GF-D8 (cell line): ENCODE data around the gene PEPD.

Experiments
- DNase-seq: peaks from one replicate; lab custom pipeline; 2025; lab: John Stamatoyannopoulos, UW

The PEPD gene

DNA sequence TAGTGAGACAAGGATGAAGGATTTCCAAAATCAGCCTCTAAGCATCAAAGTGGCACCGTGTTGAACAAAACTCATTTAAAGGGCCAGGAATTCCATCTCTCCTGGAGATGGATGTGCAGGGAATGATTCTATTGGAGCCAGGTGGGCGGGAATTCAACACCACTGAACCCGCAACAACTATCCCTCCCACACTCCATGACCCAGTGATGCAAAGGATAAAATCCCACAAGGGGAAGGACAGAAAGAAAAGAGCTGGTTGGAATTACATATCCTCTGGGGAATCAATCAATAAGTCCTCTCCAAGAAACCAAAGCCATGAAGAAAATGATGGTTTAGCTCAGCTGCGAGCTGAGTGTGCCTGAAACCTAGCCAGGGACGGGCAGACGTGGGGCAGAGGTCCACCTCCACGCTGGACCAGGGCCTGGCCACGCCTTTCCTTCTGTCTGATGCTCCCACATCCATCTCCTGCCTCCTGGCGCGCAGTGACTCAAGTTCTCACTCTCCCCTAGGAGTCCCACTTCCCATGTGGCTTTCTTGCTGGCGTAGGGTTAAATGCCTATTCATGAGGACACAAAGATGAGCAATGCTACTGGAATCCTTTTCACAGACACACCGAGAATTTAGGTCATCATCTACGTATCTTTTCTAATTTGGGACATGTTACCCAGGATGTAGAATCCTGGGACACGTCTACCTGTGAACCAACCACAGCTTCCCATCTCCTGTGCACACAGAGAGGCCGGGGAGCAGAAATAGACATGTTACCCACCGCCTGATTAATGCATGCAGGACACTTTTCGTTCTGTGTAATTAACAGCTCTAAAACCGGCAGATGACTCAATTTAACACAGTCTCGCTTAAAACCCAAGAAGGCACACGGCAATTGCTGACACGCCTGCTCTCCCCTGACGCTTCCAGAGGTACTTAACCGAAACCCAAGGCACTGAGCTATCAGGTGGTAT is 48.6 kb downstream of the PEPD start:
- DNase-seq: no peak

DNA sequence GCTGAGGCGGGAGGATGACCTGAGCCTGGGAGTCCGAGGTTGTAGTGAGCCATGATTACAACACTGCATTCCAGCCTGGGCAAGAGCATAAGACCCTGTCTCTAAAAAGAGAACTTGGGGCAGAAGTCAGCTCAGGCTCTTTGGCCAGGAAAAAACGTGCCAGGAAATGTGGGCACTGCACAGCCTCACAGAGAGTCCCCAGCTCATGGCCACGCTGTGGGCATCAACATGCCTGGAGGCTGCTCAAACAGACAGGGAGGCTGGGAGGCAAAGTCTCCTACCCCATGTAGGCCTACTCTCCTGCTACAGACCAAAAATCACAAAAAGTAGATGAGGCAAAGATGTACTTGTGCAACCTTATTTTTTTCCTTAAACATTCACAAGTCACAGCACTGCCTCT is 49.4 kb downstream of the PEPD start:
- no peak for DNase-seq

DNA sequence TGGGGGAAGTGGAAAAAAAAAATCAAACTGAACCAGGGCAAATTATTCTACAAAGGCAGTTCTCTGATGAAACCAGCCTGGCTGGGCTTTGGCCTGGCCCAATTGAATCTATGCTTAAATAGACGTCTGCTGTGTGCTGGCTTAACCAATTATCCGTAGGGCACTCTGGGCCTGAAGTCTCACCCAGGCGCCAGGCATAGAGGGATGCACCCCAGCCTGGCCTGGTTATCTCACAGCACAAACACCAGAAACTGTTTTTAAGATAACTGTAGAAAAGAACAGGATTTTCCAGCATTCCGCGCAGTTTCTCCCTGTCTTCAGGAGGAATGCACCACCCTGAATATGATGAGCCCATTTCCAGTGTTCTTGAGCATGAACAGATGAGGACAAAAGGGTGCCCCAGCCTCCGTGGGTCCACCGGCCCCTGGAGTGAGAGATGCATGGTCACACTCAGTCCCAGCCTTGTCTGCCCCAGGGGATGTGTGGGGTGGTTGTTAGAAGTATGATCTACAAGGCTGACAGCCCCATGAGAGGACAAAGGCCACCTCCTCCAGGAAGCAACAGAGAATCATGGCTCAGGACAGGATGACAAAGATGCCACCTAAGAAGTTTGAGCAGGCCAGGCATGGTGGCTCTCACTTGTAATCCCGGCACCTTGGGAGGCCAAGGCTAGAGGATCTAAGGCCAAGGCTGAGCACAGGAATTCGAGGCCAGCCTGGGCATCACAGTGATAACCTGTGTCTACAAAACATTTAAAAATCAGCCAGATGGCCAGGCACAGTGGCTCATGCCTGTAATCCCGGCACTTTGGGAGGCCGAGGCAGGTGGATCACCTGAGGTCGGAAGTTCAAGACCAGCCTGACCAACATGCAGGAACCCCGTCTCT is 50.2 kb downstream of the PEPD start:
- no peak for DNase-seq

DNA sequence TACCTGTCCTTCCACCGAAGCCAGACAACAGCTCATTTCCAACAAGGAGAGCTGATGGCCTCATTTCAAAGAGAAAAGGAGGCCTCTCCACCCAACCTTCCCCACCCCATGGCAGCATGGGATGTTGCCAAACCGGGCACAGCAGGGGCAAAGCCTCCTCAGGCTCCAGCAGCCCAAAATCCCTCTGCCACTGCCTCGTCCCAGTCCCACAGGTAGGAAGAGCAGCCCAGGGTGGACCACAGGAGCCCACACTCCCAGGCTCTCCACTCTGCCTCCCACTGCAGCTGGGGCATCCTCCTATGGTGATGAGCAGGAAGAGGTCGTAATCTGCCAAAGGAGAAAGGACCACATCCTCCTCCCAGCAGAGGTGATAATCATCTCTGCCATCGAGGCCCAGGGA is 50.9 kb downstream of the PEPD start:
- no peak for DNase-seq

DNA sequence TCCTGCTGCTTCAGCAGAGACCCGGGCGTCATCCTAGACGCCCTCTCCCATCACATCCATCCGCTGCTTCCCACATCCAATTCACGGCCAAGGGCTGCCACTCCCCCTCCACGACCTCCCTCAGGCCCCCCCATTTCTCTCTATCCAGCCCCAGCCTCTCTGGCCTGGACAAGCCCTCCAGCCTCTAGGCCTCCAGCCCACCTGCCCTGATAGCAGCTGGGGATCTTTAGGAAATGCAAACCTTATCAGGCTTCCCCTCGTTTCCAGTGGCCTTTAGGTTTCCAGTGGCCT is 51.6 kb downstream of the PEPD start:
- DNase-seq: no peak

DNA sequence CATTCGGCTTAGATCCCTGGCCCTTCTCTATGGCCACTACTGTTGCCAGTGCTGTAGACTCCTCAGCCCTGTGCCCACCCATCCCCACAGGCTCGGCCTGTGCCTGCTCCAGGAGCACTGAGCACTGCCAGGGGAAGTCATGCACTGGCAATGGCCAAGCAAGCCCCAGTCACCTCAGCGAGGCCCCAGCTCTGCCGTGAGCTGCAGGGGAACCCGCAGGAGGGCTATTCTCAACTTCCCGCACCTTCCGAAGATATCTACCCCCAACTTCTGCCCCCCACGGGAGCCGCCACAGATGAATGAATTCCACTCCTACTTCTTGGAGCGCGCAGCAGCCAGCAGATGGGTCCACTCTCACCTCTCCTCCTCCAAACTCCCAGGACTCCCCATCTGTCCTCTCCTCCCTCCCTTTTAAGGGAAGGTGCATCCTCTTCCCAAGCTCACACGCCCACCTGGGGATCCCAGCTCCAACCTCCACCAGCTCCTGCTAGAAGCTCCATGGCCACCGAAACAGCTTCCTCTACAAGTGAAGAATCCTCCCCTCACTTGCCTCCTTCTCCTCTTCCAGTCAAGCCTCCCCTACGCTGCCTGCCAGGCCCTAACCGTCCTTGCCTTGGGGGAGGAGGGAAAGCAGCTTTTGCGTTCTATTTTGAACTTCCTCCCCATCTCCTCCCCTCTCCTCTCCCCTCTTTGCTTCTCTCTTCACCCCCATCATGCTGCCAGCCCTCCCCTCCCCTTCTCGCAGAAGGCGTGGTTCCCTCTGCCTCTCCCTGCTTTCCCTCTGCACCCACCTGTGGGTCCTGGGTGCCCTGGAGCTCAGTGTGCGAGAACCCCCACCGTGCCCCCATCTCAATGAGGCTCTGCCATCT is 52.2 kb downstream of the PEPD start:
- DNase-seq: no peak

DNA sequence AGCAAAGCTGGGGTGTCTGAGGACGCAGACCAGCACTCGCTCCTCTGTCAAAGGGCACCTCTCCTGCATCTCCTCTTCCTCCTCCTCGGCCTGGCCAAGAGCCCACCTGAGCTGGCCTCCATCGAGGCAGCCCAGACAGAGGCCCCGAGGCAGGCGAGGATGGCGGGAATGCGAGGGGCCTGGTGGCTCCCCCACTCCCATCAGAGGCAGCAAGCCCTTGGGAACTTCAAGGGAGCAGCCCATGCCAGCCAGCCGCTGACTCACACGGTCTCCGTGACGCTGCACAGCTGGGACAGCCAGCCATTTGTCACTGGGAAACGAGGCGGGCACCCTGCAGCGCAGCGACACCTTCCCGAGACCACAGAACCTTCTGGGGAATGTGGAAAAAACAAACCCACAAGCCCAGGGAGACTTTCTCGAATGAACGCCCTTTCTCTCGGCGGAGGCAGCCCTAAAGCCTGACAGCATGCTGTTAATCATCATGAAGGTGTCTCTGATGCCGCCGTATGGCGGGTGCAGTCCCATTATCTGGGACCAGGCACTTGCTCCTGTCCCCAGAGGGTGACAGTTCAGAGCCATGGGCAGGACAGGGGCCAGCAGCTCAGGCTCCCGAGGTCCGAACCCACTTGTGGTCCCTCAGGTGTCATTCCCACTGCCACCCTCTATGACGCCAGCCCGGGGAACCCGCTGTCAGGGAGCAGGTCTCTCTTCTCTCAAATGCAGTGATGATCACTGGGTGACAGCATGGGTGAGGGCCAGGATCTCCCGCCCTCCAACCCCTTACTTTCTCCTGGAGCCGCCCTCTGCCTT is 53.0 kb downstream of the PEPD start:
- DNase-seq: no peak

DNA sequence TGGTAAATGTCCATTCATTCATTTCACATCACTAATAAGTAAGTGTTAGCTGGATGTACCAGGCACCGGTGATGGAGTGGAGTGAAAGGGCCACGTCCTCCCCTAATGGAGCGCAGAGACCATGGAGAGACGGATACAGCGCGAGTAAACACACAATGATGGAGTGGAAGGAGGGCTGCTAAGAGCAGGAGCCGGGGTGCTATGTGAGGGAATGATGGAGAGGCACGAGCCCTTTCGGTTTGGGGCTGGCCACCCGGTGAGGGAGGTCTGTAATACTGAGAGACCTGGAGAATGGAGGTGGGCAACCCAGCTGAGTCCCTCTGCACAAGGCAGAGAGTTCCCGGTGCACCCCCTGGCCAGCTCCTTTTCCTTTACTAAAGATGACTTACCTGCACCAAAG is 53.7 kb downstream of the PEPD start:
- DNase-seq: no peak

DNA sequence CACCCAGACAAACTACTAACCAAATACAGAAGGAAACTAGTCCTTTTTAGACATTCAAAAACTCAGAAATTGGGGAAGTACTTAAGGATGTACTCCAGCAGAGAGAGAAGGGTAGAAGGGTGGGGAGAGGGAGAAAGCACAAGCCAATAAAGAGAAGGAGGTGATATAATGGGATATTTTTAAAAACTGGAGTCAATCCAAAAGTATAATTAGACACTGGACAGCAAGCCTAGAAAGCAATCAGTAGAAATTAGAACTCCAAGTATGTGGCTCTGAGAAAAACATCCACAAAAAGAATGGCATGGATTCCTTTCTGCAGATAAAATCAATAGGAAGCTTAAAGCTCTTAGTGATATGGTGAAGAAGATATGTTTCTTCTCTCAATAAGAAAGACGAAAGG is 55.8 kb downstream of the PEPD start:
- DNase-seq: no peak

DNA sequence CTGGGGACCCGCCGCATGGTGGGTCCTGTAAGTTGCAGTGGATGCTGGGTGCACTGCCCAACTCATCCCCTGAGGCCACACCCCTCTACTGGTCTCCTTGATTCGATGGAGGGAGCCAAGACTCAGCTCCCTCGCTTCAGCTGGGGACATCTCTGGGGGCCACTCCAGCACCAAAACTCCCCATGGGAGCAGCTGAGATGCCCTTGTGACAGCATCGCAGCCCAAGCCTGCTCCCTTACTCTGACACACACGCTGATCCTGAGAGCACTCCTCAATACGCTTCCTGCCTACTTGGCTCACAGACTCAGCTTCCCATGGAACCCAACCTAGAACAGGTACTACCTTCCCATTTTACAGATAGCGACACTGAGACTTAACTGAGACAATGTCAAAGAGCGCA is 56.2 kb downstream of the PEPD start:
- no peak for DNase-seq

DNA sequence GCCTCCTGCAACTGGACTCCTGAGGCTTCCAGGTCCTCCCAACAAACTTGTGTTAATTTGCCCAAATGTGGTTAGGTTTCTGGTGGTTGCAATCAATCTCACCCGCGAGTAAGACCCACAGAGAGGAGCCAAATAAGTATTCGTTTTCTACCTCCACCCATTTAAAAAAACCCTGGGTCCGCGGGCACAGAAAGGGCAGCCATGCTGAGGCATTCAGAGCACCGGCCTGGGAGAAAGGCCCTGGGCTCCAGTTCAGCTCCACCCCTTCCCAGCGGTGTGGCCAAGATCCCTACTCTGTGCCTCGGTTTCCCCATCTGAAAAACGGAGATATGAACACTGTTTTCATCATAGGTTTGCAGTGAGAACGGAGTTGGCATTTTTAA is 56.9 kb downstream of the PEPD start:
- DNase-seq: no peak

DNA sequence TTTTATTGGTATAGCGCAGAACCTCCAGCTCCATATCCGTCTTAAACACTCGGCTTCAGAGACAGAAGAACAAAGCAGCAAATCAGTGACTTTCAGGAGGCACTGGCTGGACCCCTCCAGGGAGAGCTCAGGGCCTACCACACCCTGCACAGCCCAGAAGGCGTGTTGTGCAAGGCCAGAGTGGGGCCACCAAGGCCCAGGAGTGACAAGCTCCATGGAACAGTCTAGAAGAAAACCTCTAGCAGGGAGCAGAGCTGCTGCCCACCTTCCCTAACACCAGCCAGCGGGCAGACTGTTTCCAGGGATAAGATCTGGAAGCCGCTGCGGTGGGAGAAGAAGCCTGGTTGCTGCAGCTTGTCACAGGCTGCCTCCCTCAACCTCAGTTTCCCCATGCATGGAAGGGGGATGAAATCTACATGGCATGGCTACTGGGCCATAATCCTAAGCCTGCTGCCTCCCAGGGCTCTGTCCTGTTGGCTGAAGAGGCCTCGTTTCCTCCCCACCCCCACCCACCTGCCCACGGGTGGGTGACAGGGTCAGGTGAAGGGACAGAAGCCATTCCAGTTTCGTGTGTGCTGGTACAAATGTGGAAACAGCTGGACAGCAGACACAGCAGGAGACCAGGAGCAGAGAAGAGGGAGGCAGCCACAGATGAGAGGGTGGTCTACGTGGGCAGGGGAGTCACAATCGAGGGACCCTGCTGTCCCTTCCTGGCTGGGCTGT is 57.4 kb downstream of the PEPD start:
- no peak for DNase-seq

DNA sequence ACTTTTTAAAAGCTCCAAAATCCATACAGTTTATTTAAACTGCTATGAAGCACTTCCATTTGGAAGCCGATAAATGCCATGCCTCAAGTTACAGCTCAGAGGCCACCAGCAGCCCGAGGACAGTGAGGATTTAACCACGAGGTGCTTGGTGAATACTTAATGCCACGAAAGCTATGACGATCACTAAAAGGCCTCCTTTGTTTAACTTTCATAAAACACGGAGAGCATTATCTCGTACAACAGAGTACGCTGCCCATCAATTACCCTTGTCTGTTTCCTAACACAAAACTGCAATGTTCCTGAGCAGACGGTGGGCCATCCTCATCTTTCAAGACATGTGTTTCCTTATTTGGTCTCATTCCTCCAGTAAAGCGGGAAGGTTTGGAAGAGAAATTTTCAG is 58.4 kb downstream of the PEPD start:
- no peak for DNase-seq

DNA sequence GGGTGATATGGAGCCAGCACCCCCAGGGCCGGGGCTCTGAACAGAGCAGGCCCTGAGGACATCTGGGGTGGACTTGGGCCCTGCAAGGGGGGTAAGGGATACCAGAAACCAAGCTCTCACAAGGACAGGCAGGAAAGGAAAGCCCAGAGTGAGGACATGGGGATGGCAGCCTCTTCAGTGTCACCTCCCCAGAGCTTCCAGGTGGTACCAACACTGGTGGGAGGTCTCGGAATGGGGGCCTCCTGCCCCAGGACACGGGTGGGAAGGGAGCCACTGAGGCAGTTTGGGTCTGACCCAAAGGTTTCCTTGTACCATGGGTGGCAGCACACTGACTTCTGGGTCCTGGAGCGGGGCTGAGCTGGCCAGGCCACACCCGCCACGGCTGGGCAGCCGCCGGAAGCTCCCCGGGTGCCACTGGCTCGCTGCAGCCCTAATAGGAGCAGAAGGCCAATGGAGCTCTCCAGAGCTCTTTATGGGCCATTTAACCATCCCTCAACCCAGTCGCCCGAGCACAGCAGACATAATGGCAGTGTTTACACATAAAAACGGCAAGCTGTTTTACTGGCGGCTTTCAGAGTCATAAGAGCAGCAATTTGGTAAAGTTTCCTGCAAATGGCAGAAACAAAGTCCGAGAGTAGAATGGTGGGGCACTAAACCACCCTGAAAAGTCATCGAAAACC is 59.3 kb downstream of the PEPD start:
- no peak for DNase-seq

DNA sequence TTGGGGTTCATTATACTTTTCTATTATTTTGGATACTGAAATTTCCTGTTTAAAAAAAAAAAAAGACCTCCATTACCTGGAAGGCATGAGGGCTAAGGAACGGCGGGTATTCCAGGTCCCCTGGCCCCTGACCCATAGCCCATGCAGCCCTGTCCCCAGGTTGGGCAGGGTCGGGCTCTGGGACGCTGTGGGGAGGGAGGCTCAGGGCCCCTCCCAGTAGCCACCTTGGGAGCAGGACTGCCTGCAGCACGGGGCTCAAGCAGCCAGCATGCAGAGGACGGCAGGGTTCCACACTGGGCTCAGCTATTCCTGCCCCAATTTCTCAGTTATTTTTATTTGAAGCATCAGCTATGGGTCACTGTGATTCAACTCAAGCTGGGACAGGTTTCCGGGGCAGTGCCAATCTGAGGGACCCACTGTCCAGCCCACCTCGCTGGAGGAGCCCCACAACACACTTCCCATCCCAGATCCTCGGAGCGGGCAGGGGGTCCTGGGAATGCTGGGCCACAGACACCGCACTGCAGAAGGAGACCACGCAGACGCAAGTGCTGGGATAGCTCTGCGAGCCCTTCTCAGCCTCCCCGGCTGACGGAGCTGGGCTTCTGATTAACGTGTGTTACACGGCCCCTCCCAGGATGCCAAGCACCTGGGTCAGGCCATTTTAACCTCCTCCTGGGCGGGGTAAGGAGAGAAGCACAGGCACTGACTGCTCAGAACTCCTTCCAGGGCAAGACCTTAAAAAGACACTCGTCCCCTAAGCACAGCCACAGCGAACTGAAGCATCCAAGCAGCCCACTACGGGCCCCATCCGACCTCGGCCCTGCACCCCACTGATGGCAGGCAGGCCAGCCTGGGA is 60.1 kb downstream of the PEPD start:
- DNase-seq: no peak

DNA sequence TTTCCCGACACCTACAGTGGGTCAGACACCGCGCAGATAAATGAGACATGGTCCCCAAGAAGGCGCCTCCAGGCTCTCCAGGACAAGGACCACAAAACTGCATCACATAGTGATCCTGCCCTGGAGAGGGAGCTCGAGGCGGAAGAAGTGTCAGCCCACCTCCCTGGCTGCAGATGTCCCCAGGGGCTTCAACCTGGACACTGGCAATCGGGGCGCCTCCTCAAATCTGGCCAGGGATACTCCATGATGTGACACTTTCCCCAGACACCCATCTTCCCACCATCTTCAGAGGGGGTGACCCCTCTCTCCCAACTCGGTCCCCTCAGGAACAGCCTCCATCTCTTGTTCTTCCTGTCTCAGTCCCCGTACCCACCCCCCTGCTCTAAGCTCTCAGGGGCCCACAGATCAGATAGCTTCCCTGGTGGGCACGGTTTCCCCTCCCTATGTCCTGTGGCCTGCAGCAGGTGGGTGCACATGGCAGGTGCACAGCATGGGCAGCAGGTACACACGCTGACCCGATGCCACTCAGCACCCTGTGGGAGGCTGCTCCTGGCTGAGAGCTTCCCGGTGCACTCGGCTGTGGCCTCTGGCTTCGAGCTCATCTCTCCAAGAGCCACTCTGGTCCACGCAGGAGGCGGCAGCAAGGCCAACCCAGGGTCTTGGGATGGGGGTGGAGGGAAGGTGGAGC is 61.2 kb downstream of the PEPD start:
- DNase-seq: no peak

DNA sequence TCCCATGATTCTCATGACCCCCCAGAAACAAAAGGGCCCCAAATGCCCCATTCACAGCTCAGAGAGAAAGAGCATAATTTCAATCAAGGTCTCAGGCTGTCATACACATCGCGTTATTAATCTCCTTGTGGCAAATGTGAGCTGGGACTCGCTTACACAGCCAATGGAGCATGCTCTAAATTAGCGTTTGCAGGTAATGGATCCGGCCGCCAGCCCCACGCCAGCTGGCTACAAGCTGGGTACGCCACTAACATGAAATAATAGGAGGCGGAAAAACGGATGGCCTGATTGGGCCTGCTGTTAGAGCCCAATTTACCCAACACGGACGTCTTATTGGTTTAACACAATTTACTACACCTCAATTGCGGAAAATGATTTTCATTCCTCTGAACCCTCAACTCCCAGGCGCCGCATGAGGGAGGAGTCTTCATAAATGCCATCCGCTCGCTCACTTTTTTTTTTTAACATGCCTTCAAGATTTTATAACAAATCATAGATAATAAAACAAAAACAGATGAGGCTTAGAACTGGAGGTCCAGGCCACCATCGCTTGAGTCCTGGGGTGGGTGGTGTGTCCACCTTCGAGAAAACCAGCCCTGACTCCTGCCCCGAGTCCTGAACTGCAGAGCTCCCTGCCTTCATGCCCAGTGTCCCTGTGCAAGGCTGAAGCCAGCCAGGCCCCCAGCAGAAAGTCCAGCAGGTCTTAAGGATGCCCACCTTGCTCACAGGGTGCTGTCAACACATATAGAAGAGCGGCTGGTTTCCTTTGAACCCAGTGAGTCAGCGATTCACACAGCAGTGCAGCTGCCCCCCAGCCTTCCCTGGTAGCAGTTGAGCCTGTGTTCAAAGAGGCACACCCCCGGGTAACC is 62.1 kb downstream of the PEPD start:
- DNase-seq: no peak

DNA sequence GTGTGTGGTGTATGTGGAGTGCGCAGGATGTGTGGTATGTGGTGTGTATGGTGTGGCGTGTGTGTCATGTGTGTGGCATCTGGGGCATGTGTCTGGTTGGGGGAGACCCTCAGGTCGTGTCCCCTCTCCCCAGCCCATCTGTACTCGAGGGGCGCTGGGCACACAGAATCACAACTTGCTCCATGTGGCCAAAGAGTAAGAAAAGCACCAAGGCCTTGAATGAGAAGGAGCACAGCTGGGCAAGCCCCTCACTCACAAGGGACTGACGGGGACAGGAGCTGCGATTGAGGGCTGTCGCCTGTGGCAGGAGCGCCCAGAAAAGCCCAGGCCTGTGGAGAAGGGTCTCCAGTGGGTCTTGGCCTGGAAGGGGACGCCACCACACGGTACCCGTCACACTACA is 62.8 kb downstream of the PEPD start:
- no peak for DNase-seq
